Testis (tissue), 3 donors: Measurements from ENCODE around the gene TFEC. TPM values are rescaled to one million over a fixed set of nuclear protein-coding genes. Genes with fewer than 3 reads are reported as not detected.

ENCODE experiments used
- DNase-seq: peaks from one replicate; pipeline ENCODE4 v3.0.0-alpha.2; 2019
- H3K27ac ChIP-seq, 2 donors: fragments of 200-600 bp; sonication (generic); one replicate each; pipeline ENCODE4 v1.5.1; 2019
- H3K27me3 ChIP-seq: fragments of 200-600 bp; sonication (generic); one replicate; pipeline ENCODE4 v1.5.1; 2019
- H3K36me3 ChIP-seq: fragments of 200-600 bp; sonication (generic); one replicate; pipeline ENCODE4 v1.5.1; 2017; ENCODE audit warnings: low read depth; ENCODE audit errors: missing control alignments
- H3K4me1 ChIP-seq: fragments of 200-600 bp; sonication (generic); one replicate; pipeline ENCODE4 v1.5.1; 2019
- H3K4me3 ChIP-seq, 2 donors: fragments of 200-600 bp; sonication (generic); one replicate each; pipeline ENCODE4 v1.5.1; 2017 to 2019
- H3K9me3 ChIP-seq: fragments of 200-600 bp; sonication (generic); one replicate; pipeline ENCODE4 v1.5.1; 2017
- CTCF ChIP-seq, 3 experiments: fragments of 450-650 bp in 2 of 3; fragments of 200-600 bp in 1 of 3; sonication (generic) in 1 of 3; IDR thresholded peaks; one replicate each; pipeline ENCODE4 v1.5.1; 2016 to 2019; ENCODE audit warnings: antibody characterized with exemption in 3 of 3, mild to moderate bottlenecking in 2 of 3, moderate library complexity in 1 of 3
- POLR2A ChIP-seq: fragments of 450-650 bp; IDR thresholded peaks from one replicate; pipeline ENCODE4 v1.6.1; 2017; ENCODE audit warnings: antibody characterized with exemption, mild to moderate bottlenecking, moderate library complexity
- WGBS, 2 donors: methylation state at CpG; one replicate each; pipeline ENCODE4 v1.1.5; 2018; 5-methylcytosine and 5-hydroxymethylcytosine counted together
- intact Hi-C: fragments of 100-400 bp; cut with DNase I; formaldehyde crosslinking; loops from one replicate; pipeline ENCODE4 v1.15.1; 2023; ENCODE audit warnings: low total_unique reads
- polyA plus RNA-seq: library from polyadenylated mRNA; stranded (reverse); fragments of 350-450 nt; fragmentation: Illumina TruSeq; extraction: RNeasy Lipid Tissue Mini Kit (QIAGEN cat#74804); gene quantifications from one replicate; pipeline ENCODE4 v1.2.3, GENCODE V29; 2014; ENCODE audit warnings: low read depth, low replicate concordance; ENCODE audit not compliant: insufficient read depth
- total RNA-seq, 2 donors: library from RNA; depleted of rRNA; stranded (reverse); fragments of >200 nt; gene quantifications; one replicate each; pipeline ENCODE4 v1.2.3, GENCODE V29; 2016

Gene TFEC
- total and polyA plus RNA-seq, 3 donors from 2014 or later: 1.8 to 4.1 (median 2.6) TPM

- Histone ChIP-seq H3K36me3 (no peaks in the 10 kb centered on the region), H3K27ac (no peak overlapping the region), H3K4me3 (no peak overlapping the region), H3K4me1 (no peaks in the 10 kb centered on the region), H3K27me3 (no peaks in the 10 kb centered on the region), H3K9me3 (no peaks in the 10 kb centered on the region)
- DNase-seq: no peak
- 48 to 67% methylated on average over 1 of the region's 1 CpG for WGBS, 2 donors
- TF ChIP-seq POLR2A (no peak), CTCF (IDR thresholded peaks at IDR 0.05) (no peak)
- intact Hi-C loops: no loop called here
Observed at GRCh38 chr7:115906731-115907130, 123.8 kb downstream of the TFEC start.

- no peak for DNase-seq
- TF ChIP-seq POLR2A (no peak), CTCF (IDR thresholded peaks at IDR 0.05) (no peak)
- intact Hi-C loops: no loop called here
Observed at GRCh38 chr7:115889669-115889984, 140.9 kb downstream of the TFEC start.

GRCh38 chr7:115888981-115889668 lies 141.4 kb downstream of the TFEC start:
- Histone ChIP-seq H3K36me3 (no peaks in the 10 kb centered on the region), H3K9me3 (no peaks in the 10 kb centered on the region), H3K27me3 (no peaks in the 10 kb centered on the region), H3K4me1 (no peaks in the 10 kb centered on the region), H3K4me3 (no peak overlapping the region), H3K27ac (no peak overlapping the region)
- WGBS, 2 donors: 73 to 89% methylated on average over 5 to 11 of the region's 11 CpGs
- DNase-seq: no peak
- TF ChIP-seq POLR2A (no peak), CTCF (IDR thresholded peaks at IDR 0.05) (no peak)
- intact Hi-C loops: no loop called here

More at GRCh38 chr7:115889669-115889984, 140.9 kb downstream of the TFEC start:
- no peaks in the 10 kb centered on the region for H3K27me3 ChIP-seq
- no peaks in the 10 kb centered on the region for H3K9me3 ChIP-seq
- no peak overlapping the region for H3K4me3 ChIP-seq
- no peaks in the 10 kb centered on the region for H3K4me1 ChIP-seq
- WGBS, 2 donors: 87 to 96% methylated on average over 3 of the region's 3 CpGs
- H3K36me3 ChIP-seq: no peaks in the 10 kb centered on the region
- no peak overlapping the region for H3K27ac ChIP-seq

- 79 to 81% methylated on average over 2 of the region's 2 CpGs for WGBS, 2 donors
- no peaks in the 10 kb centered on the region for H3K4me1 ChIP-seq
- no peaks in the 10 kb centered on the region for H3K27me3 ChIP-seq
- H3K36me3 ChIP-seq: no peaks in the 10 kb centered on the region
- no peak for DNase-seq
- H3K27ac ChIP-seq: no peak overlapping the region
- H3K4me3 ChIP-seq: no peak overlapping the region
- TF ChIP-seq POLR2A (no peak), CTCF (IDR thresholded peaks at IDR 0.05) (no peak)
- intact Hi-C loops: no loop called here
- no peaks in the 10 kb centered on the region for H3K9me3 ChIP-seq
Observed at GRCh38 chr7:115885550-115885949, 145.0 kb downstream of the TFEC start.

Other genes with a start within 250 kb of the TFEC start
- gene TES, start 179.8 kb upstream of the TFEC start, total RNA-seq: 10 to 100 TPM; 40.4 to 71.0 TPM
- gene TES, start 179.8 kb upstream of the TFEC start, polyA plus RNA-seq: 120 TPM